Lung (tissue), 12 donors: ENCODE measurements around the gene MYL9. TPM values are rescaled to one million over a fixed set of nuclear protein-coding genes. Genes with fewer than 3 reads are reported as not detected.
A peak's percentile ranks its signal among the peaks of the same experiment; 100 is the strongest.

Experiments used
- ATAC-seq: fragments of 200-7000 bp; cut with Tn5 transposase; one replicate; pipeline ENCODE4 v1.9.1; 2020; ENCODE audit warnings: moderate number of reproducible peaks; ENCODE audit not compliant: insufficient read depth, low FRiP score
- DNase-seq, 3 donors: peaks; one replicate each; pipeline ENCODE4 v3.0.0-alpha.2; 2013 to 2017
- H3K27ac ChIP-seq, 2 donors: one replicate each; pipeline ENCODE4 v1.5.1; 2013; ENCODE audit warnings: mild to moderate bottlenecking in 2 of 2, moderate library complexity in 2 of 2, control low read depth in 1 of 2, inconsistent platforms in 1 of 2, low read depth in 1 of 2, low read length in 1 of 2
- H3K27me3 ChIP-seq, 3 donors: one replicate each; pipeline ENCODE4 v1.5.1; 2013; ENCODE audit warnings: low read length in 2 of 3; ENCODE audit not compliant: control insufficient read depth in 3 of 3, insufficient read depth in 3 of 3
- H3K36me3 ChIP-seq, 4 donors: one replicate each; pipeline ENCODE4 v1.5.1; 2013; ENCODE audit warnings: low read length in 4 of 4, mild to moderate bottlenecking in 1 of 4, moderate library complexity in 1 of 4; ENCODE audit not compliant: control insufficient read depth in 4 of 4, insufficient read depth in 4 of 4
- H3K4me1 ChIP-seq, 5 donors: one replicate each; pipeline ENCODE4 v1.5.1; 2013; ENCODE audit warnings: low read length in 5 of 5, mild to moderate bottlenecking in 2 of 5, moderate library complexity in 1 of 5; ENCODE audit not compliant: control insufficient read depth in 5 of 5, insufficient read depth in 5 of 5
- H3K4me3 ChIP-seq: one replicate; pipeline ENCODE4 v1.5.1; 2013; ENCODE audit warnings: mild to moderate bottlenecking, control low read depth, moderate library complexity
- H3K9ac ChIP-seq, 2 donors: one replicate each; pipeline ENCODE4 v1.5.1; 2013; ENCODE audit warnings: low read length in 2 of 2, control low read depth in 1 of 2; ENCODE audit not compliant: insufficient read depth in 1 of 2
- H3K9me3 ChIP-seq, 4 donors: one replicate each; pipeline ENCODE4 v1.5.1; 2013; ENCODE audit warnings: low read length in 3 of 4, mild to moderate bottlenecking in 1 of 4, moderate library complexity in 1 of 4; ENCODE audit not compliant: control insufficient read depth in 4 of 4, insufficient read depth in 3 of 4
- WGBS, 2 donors: extraction: QIAGEN DNeasy Blood & Tissue Kit; methylation state at CpG; one replicate each; pipeline ENCODE4 v1.1.7; 2013; 5-methylcytosine and 5-hydroxymethylcytosine counted together
- polyA plus RNA-seq, 2 donors: library from polyadenylated mRNA; stranded (reverse); fragments of 200-250 nt; gene quantifications; one replicate each; pipeline ENCODE4 v1.2.1, GENCODE V29; 2013
- total RNA-seq, 2 donors: library from RNA; depleted of rRNA in 1 of 2; stranded (reverse); fragments of >200 nt in 1 of 2; gene quantifications; one replicate each; pipeline ENCODE4 v1.2.1, GENCODE V29; 2014 to 2021
- TF ChIP-seq, protein P1 (sequence below): IDR thresholded peaks from 2 replicates; pipeline ENCODE4 v1.5.1; 2012; ENCODE audit warnings: mild to moderate bottlenecking; ENCODE audit errors: control extremely low read depth, extremely low read depth
- donor health status: control.
- donor health status: control.
- donor health status: Bipolar disorder and iron deficiency.
- donor health status: healthy.
- donor health status: DM: yes; HTN: yes; CAD: no.

MYL9 gene
- total and polyA plus RNA-seq, 4 donors = 40.8 to 243 (median 154) TPM

DNA sequence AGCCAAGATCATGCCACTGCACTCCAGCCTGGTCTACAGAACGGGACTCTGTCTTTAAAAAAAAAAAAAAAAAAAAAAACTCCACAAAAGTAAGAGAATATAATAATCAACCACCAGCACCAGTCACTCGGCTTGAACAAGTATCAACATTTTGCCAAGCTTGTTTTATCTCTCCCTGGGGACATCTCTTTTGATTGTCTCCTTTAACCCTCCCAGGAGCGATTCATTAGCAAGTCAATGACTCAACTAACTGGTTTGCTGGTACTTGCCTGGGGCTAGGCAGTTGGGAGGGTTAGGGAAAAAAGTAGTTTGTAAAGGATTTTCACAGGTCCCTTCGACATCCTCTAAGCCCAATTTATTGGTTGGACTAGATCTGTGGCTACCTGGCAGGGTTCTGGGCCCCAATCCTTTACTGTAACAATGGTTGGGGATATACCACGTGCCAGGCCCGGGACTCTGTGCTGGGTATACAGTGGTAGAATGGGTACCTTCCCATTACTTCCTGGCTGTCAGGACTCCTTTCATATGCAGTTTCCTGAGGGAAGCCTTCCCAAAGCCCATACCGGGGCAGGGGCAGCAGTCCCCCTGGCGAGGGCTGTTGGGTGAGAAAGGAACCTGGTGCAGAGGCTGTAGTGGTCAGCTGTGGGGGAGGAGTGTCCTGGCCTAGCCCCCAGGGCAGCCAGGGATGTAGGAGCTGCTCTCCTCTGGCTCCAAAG, 44.2 kb downstream of the MYL9 start:
- Histone ChIP-seq H3K4me3 (no peak overlapping the region), H3K4me1 (peaks cover 0 to 2% (median 0%) of the 10 kb centered on the region in 5 donors), H3K9ac (no peak overlapping the region), H3K27me3 (no peaks in the 10 kb centered on the region), H3K36me3 (peaks cover 2 to 39% (median 28%) of the 10 kb centered on the region in 4 donors), H3K27ac (no peak overlapping the region), H3K9me3 (no peaks in the 10 kb centered on the region)
- TF ChIP-seq, protein P1, sequence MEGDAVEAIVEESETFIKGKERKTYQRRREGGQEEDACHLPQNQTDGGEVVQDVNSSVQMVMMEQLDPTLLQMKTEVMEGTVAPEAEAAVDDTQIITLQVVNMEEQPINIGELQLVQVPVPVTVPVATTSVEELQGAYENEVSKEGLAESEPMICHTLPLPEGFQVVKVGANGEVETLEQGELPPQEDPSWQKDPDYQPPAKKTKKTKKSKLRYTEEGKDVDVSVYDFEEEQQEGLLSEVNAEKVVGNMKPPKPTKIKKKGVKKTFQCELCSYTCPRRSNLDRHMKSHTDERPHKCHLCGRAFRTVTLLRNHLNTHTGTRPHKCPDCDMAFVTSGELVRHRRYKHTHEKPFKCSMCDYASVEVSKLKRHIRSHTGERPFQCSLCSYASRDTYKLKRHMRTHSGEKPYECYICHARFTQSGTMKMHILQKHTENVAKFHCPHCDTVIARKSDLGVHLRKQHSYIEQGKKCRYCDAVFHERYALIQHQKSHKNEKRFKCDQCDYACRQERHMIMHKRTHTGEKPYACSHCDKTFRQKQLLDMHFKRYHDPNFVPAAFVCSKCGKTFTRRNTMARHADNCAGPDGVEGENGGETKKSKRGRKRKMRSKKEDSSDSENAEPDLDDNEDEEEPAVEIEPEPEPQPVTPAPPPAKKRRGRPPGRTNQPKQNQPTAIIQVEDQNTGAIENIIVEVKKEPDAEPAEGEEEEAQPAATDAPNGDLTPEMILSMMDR = no peak
- no peak for DNase-seq
- no peak for ATAC-seq
- 82 to 85% methylated on average over 8 of the region's 8 CpGs for WGBS, 2 donors

GRCh38 chr20:36587388-36588070, 46.2 kb downstream of the MYL9 start:
- Histone ChIP-seq H3K9ac (no peak overlapping the region), H3K4me3 (no peak overlapping the region), H3K36me3 (peaks cover 0 to 31% (median 29%) of the 10 kb centered on the region in 4 donors), H3K27ac (no peak overlapping the region), H3K27me3 (no peaks in the 10 kb centered on the region), H3K4me1 (peaks cover 0 to 16% (median 1%) of the 10 kb centered on the region in 5 donors), H3K9me3 (no peaks in the 10 kb centered on the region)
- 84 to 95% methylated on average over 3 of the region's 3 CpGs for WGBS, 2 donors
- TF ChIP-seq, protein P1 = no peak
- DNase-seq = no peak
- no peak for ATAC-seq

DNA sequence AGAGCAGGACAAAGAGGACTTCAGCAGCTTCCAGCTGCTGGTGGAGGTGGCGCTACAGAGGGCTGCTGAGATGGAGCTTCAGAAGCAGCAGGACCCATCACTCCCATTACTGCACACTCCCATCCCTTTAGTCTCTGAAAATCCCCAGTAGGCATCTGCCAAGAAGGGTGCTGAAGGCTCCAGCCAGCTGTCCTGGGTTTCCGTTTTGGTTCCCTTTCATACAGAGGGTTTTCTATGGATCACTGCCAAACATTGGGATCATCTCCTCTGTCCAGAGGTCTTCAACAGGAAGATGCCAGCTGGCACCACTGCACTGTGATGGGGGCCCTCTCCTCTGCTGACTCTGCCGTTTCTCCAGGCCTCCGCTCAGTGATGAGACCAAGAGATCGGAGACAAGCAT, 50.0 kb downstream of the MYL9 start:
- no peaks in the 10 kb centered on the region for H3K9me3 ChIP-seq

More for the DNA sequence above, 50.0 kb downstream of the MYL9 start:
- H3K27ac ChIP-seq = no peak overlapping the region
- no peaks in the 10 kb centered on the region for H3K27me3 ChIP-seq
- H3K4me1 ChIP-seq = peaks cover 0 to 16% (median 1%) of the 10 kb centered on the region in 5 donors
- TF ChIP-seq, protein P1 = no peak
- ATAC-seq (no peak), DNase-seq (peak; percentile 28 to 46 (median 40))
- 76 to 81% methylated on average over 5 of the region's 5 CpGs for WGBS, 2 donors
- peaks cover 0 to 34% (median 23%) of the 10 kb centered on the region in 4 donors for H3K36me3 ChIP-seq
- H3K4me3 ChIP-seq = no peak overlapping the region
- no peak overlapping the region for H3K9ac ChIP-seq
